Neutrophil (primary cell): Measurements from ENCODE around the gene CUZD1.

Source experiments
- H3K27ac ChIP-seq: fragments of 200-600 bp; sonication (generic); 2 replicates; pipeline ENCODE4 v1.5.1; 2016; ENCODE audit warnings: mild to moderate bottlenecking, moderate library complexity
- H3K27me3 ChIP-seq: fragments of 200-600 bp; sonication (generic); 2 replicates; pipeline ENCODE4 v1.6.0; 2016; ENCODE audit warnings: mild to moderate bottlenecking
- H3K36me3 ChIP-seq: fragments of 200-600 bp; sonication (generic); 2 replicates; pipeline ENCODE4 v1.5.1; 2017
- H3K4me1 ChIP-seq, 2 experiments: fragments of 200-600 bp in 1 of 2; sonication (generic) in 1 of 2; 1 replicate in 1 of 2; 2 replicates in 1 of 2; pipeline versions ENCODE4 v1.5.1 to v1.6.1; 2013 to 2016; ENCODE audit warnings: low read depth in 1 of 2, low read length in 1 of 2, mild to moderate bottlenecking in 1 of 2, moderate library complexity in 1 of 2; ENCODE audit not compliant: control insufficient read depth in 1 of 2, insufficient read depth in 1 of 2
- H3K4me3 ChIP-seq, 2 experiments: fragments of 200-600 bp in 1 of 2; sonication (generic) in 1 of 2; 1 replicate in 1 of 2; 2 replicates in 1 of 2; pipeline ENCODE4 v1.5.1; 2013 to 2016; ENCODE audit warnings: low read depth in 1 of 2, low read length in 1 of 2, mild to moderate bottlenecking in 1 of 2, moderate library complexity in 1 of 2
- H3K9me3 ChIP-seq: fragments of 200-600 bp; sonication (generic); 2 replicates; pipeline ENCODE4 v1.5.1; 2016
- TF ChIP-seq, protein P1 (sequence below): fragments of 200-600 bp; sonication (generic); IDR thresholded peaks from 2 replicates; pipeline ENCODE4 v1.5.1; 2016; ENCODE audit warnings: antibody characterized with exemption

CUZD1 gene

GRCh38 chr10:122830273-122830964, 15.2 kb downstream of the CUZD1 start:
- Histone ChIP-seq H3K36me3 (no peaks in the 10 kb centered on the region), H3K4me3 (no peak overlapping the region), H3K9me3 (no peaks in the 10 kb centered on the region), H3K27ac (no peak overlapping the region), H3K27me3 (peaks cover 6% of the 10 kb centered on the region), H3K4me1 (no peaks in the 10 kb centered on the region)
- TF ChIP-seq, protein P1, sequence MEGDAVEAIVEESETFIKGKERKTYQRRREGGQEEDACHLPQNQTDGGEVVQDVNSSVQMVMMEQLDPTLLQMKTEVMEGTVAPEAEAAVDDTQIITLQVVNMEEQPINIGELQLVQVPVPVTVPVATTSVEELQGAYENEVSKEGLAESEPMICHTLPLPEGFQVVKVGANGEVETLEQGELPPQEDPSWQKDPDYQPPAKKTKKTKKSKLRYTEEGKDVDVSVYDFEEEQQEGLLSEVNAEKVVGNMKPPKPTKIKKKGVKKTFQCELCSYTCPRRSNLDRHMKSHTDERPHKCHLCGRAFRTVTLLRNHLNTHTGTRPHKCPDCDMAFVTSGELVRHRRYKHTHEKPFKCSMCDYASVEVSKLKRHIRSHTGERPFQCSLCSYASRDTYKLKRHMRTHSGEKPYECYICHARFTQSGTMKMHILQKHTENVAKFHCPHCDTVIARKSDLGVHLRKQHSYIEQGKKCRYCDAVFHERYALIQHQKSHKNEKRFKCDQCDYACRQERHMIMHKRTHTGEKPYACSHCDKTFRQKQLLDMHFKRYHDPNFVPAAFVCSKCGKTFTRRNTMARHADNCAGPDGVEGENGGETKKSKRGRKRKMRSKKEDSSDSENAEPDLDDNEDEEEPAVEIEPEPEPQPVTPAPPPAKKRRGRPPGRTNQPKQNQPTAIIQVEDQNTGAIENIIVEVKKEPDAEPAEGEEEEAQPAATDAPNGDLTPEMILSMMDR = no peak

DNA sequence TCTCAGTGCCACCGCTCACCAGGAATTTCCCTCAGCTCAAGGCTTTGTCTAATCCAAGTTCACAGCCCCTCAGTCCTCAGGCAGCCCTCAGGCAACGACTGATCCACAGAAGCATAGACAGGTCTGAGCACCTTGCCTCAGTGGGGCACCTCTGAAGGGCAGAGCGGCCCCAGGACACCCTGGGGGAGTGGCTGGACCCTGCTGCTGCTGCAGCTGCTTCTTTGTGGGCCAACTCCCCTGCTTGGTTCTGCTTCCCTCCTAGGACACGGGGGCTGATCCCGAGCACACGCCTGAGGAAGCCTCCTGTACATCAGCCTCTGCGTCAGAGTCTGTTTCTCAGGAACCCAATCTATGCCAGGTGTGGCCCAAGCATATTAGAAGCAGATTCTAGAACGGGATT, 16.2 kb downstream of the CUZD1 start:
- Histone ChIP-seq H3K9me3 (no peaks in the 10 kb centered on the region), H3K27ac (no peak overlapping the region), H3K36me3 (no peaks in the 10 kb centered on the region), H3K4me1 (no peaks in the 10 kb centered on the region), H3K27me3 (peaks cover 6% of the 10 kb centered on the region), H3K4me3 (no peak overlapping the region)
- TF ChIP-seq, protein P1 = no peak

DNA sequence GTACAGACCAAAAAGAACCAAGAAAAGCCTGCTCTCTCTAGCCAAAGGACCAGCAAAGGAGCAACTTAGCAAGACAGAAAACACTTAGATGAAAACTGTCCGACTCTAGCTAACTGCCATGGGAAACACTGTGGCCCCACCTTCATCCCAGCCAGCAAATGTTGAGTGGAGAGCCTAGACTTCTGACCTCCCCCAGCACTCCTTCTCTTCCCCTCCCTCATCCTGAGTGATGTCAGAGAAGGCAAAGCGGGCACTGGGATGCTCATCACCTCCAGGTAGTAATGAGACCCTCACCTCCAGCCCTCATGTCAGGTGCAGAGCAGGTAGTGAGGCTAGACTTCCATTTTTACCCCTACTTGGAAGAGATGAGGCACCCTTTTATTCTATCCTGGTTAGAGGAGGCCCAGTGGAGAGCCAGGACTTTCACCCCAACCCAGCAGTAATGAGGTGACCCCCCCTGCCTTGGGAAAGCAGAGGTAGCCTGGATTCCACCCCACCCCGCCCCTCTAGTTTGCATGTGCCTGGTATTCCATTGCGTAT, 16.9 kb downstream of the CUZD1 start:
- Histone ChIP-seq H3K36me3 (no peaks in the 10 kb centered on the region), H3K27me3 (peaks cover 6% of the 10 kb centered on the region), H3K9me3 (no peaks in the 10 kb centered on the region), H3K27ac (no peak overlapping the region), H3K4me1 (no peaks in the 10 kb centered on the region), H3K4me3 (no peak overlapping the region)
- TF ChIP-seq, protein P1 = no peak

GRCh38 chr10:122827302-122827701, 18.4 kb downstream of the CUZD1 start:
- H3K27ac ChIP-seq = no peak overlapping the region
- peaks cover 6% of the 10 kb centered on the region for H3K27me3 ChIP-seq
- TF ChIP-seq, protein P1 = no peak
- no peaks in the 10 kb centered on the region for H3K9me3 ChIP-seq
- no peaks in the 10 kb centered on the region for H3K4me1 ChIP-seq
- no peak overlapping the region for H3K4me3 ChIP-seq
- no peaks in the 10 kb centered on the region for H3K36me3 ChIP-seq

DNA sequence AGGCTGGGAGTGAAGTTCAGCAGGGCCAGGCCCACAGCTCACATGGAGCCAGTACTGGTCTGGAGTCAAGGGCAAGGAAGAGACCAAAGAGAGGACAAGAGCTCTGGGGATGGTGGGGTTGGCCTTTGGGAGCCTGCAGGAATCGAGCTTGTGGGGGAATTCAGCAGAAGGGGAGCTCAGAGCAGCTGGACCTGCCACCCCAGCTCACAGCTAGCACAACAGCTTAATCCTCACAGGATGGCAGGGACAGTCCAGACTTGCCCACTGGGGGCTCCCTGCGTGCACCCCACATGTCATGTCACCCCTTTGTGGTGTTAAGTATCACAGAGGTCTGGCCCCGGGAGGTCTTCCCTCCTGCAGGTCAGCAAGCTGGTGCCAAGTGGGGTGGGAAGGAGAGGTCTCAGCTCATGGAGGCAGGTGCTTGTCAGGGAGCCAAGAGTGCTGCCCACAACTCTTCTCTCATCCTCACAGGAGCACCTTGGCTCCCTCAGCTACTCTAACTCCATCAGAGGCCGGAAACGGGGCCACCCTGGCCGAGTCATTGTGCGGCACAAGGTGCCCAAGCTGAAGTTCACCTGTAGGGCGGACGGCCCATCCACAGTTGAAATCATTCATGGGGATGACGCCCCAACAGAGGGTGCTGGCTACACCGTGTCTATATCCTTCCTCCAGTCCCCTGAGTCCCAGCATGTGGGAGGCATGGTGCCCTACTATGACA, 22.5 kb downstream of the CUZD1 start:
- TF ChIP-seq, protein P1 = no peak
- Histone ChIP-seq H3K36me3 (no peaks in the 10 kb centered on the region), H3K27ac (no peak overlapping the region), H3K9me3 (no peaks in the 10 kb centered on the region), H3K27me3 (peaks cover 30% of the 10 kb centered on the region), H3K4me1 (no peaks in the 10 kb centered on the region), H3K4me3 (no peak overlapping the region)
